T-cell (primary cell): ENCODE data around the gene PHKB. TPM values are rescaled to one million over a fixed set of nuclear protein-coding genes. Genes with fewer than 3 reads are reported as not detected.

Experiments used
- ATAC-seq, 4 experiments: fragments of 200-7000 bp in 3 of 4; fragments of 150-1000 bp in 1 of 4; cut with Tn5 transposase; replicated peaks in 1 of 4; 1 replicate in 3 of 4; 2 replicates in 1 of 4; pipeline ENCODE4 v1.10.0; 2021; ENCODE audit warnings: moderate library complexity in 3 of 4, mild to moderate bottlenecking in 2 of 4, moderate number of reproducible peaks in 1 of 4
- CTCF ChIA-PET, 2 donors: fragments of 300-600 bp; sonication (Branson Sonifier 250); formaldehyde crosslinking; loops; one replicate each; lab custom pipeline; 2022; ENCODE audit warnings: antibody characterized with exemption in 2 of 2; lab: Charles Lee
- POLR2A ChIA-PET, 2 donors: fragments of 300-600 bp; sonication (Branson Sonifier 250); formaldehyde crosslinking; loops; one replicate each; lab custom pipeline; 2022; ENCODE audit warnings: antibody characterized with exemption in 2 of 2; lab: Charles Lee
- DNase-seq, 35 experiments: peaks; one replicate each; pipeline versions ENCODE4 v3.0.0 to v3.0.0-alpha.2; 2013 to 2023
- H3K27ac ChIP-seq: one replicate; pipeline ENCODE4 v1.5.1; 2013; ENCODE audit warnings: low read length
- H3K27me3 ChIP-seq, 2 experiments: replicated peaks in 1 of 2; 1 replicate in 1 of 2; 2 replicates in 1 of 2; pipeline versions ENCODE4 v1.6.1 to v1.7.0; 2013; ENCODE audit warnings: low read length in 1 of 2, mixed read lengths in 1 of 2; ENCODE audit not compliant: control insufficient read depth in 2 of 2, insufficient read depth in 2 of 2; ENCODE audit errors: extremely low read depth in 1 of 2
- H3K36me3 ChIP-seq, 2 donors: 1 replicate in 1 of 2; 2 replicates in 1 of 2; pipeline versions ENCODE4 v1.6.1 to v1.7.0; 2013; ENCODE audit warnings: low read length in 1 of 2; ENCODE audit not compliant: control insufficient read depth in 2 of 2, insufficient read depth in 1 of 2; ENCODE audit errors: extremely low read depth in 1 of 2
- H3K4me1 ChIP-seq, 2 experiments: 1 replicate in 1 of 2; 2 replicates in 1 of 2; pipeline versions ENCODE4 v1.6.1 to v1.7.0; 2013; ENCODE audit warnings: low read length in 2 of 2, mixed read lengths in 1 of 2; ENCODE audit not compliant: insufficient read depth in 2 of 2, control insufficient read depth in 1 of 2; ENCODE audit errors: extremely low read depth in 1 of 2
- H3K4me3 ChIP-seq, 2 donors: 1 replicate in 1 of 2; 2 replicates in 1 of 2; pipeline versions ENCODE4 v1.5.1 to v1.7.0; 2013; ENCODE audit warnings: mild to moderate bottlenecking in 2 of 2, low read length in 1 of 2, moderate library complexity in 1 of 2; ENCODE audit not compliant: control insufficient read depth in 1 of 2; ENCODE audit errors: extremely low read depth in 1 of 2
- H3K9me3 ChIP-seq: 2 replicates; pipeline ENCODE4 v1.7.0; 2013
- H3K27ac Mint-ChIP-seq, 2 donors: one replicate each; pipeline ENCODE4 v1.8.0; 2020 to 2021; ENCODE audit warnings: mild to moderate bottlenecking in 2 of 2, mixed read lengths in 2 of 2
- H3K27me3 Mint-ChIP-seq, 2 donors: one replicate each; pipeline ENCODE4 v1.8.0; 2021 to 2022; ENCODE audit warnings: mixed read lengths in 2 of 2
- H3K36me3 Mint-ChIP-seq: one replicate; pipeline ENCODE4 v1.8.0; 2021; ENCODE audit warnings: mixed read lengths
- H3K4me1 Mint-ChIP-seq, 3 donors: one replicate each; pipeline ENCODE4 v1.8.0; 2020 to 2022; ENCODE audit warnings: mixed read lengths in 3 of 3, mild to moderate bottlenecking in 1 of 3
- H3K4me3 Mint-ChIP-seq, 3 donors: one replicate each; pipeline ENCODE4 v1.8.0; 2020 to 2022; ENCODE audit warnings: mild to moderate bottlenecking in 3 of 3, mixed read lengths in 3 of 3, moderate library complexity in 3 of 3
- H3K9me3 Mint-ChIP-seq, 3 donors: one replicate each; pipeline ENCODE4 v1.8.0; 2020 to 2022; ENCODE audit warnings: mixed read lengths in 3 of 3
- WGBS: methylation state at CpG from one replicate; pipeline ENCODE4 v1.1.5; 2013; ENCODE audit warnings: missing lambda C conversion rate; ENCODE audit not compliant: insufficient coverage; 5-methylcytosine and 5-hydroxymethylcytosine counted together
- total RNA-seq, 35 experiments: library from RNA in 6 of 35; stranded (reverse) in 6 of 35; fragments of 120-200 nt in 1 of 35; gene quantifications; one replicate each; pipeline versions ENCODE4 v1.2.1 to v1.2.4 and lab custom pipeline; 2013 to 2026

PHKB gene
- total RNA-seq, 5 donors from 2014 or later (not counting 1 experiment from before 2014, with no cell fraction given): 40.6 to 67.5 (median 48.8) TPM

DNA sequence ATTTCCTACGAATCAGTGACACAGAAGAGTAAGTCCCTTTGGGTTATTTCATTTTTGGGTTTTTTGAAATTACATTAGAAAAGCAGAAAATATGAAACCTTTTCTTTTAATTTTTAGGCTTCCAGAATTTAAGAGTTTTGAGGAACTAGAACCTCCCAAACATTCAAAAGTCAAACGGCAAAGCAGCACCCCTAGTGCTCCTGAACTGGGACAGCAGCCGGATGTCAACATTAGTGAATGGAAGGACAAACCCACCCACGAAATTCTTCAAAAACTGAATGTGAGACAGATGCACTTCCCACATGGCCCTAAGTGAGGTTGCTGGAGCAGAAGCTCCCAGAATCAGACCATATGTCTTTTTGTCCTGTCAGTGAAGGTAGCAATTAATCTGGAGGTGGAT is 199.4 kb downstream of the PHKB start:
- H3K27ac ChIP-seq: no peak overlapping the region
- ChIA-PET POLR2A (no interaction called here), CTCF (no interaction called here)
- no peak for ATAC-seq
- peaks cover 3 to 32% of the 10 kb centered on the region in 2 donors for H3K36me3 ChIP-seq
- H3K4me3 ChIP-seq: no peak overlapping the region
- Mint-ChIP-seq H3K4me1 (no peaks in the 10 kb centered on the region), H3K27ac (no peak overlapping the region), H3K4me3 (no peak overlapping the region), H3K9me3 (no peaks in the 10 kb centered on the region), H3K27me3 (no peaks in the 10 kb centered on the region), H3K36me3 (peaks cover 62% of the 10 kb centered on the region)
- WGBS: 100% methylated on average over 2 of the region's 4 CpGs
- no peak for DNase-seq
- no peaks in the 10 kb centered on the region for H3K9me3 ChIP-seq
- H3K4me1 ChIP-seq: no peaks in the 10 kb centered on the region
- H3K27me3 ChIP-seq: no peaks in the 10 kb centered on the region

DNA sequence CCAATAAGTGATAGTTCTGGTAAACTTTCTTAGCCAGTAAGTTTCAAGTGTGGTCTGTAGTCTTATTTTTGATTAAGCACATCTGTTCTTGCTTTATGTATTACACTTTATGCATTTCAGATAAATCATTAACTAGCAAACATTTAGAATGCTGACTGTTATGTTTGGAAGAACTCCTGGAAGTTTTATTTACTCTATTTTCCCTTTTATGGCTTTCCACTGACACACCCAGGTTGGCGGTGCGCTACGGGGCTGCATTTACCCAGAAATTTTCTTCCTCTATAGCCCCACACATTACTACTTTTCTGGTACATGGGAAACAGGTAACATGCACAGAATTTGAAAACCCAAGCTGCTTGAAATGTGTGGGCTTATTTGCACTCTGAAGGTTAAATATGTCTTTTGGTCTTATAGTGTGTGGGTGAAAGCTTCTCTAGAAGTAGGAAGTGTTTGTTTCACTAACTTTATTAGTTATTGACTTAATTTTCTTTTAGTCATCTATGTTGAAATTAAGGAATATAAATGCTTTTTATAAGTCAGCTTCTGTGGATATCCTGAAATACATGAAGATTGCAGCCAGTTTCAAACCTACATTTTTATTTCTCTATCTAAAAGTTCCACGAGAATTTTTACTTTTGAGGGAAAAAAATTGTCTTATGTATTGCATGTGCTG is 203.7 kb downstream of the PHKB start:
- H3K27me3 Mint-ChIP-seq: no peaks in the 10 kb centered on the region
- no peak overlapping the region for H3K4me3 Mint-ChIP-seq
- Histone ChIP-seq H3K36me3 (peaks cover 3 to 36% of the 10 kb centered on the region in 2 donors), H3K27me3 (no peaks in the 10 kb centered on the region), H3K4me1 (no peaks in the 10 kb centered on the region), H3K27ac (no peak overlapping the region), H3K4me3 (no peak overlapping the region), H3K9me3 (no peaks in the 10 kb centered on the region)
- no CpG with 5 or more reads among the region's 4 CpGs for WGBS
- POLR2A ChIA-PET: no interaction called here
- H3K27ac Mint-ChIP-seq: no peak overlapping the region
- no peaks in the 10 kb centered on the region for H3K9me3 Mint-ChIP-seq
- peaks cover 73% of the 10 kb centered on the region for H3K36me3 Mint-ChIP-seq
- ATAC-seq: no peak
- H3K4me1 Mint-ChIP-seq: peaks cover 0 to 4% (median 0%) of the 10 kb centered on the region in 3 donors
- no peak for DNase-seq
- CTCF ChIA-PET: no interaction called here

DNA sequence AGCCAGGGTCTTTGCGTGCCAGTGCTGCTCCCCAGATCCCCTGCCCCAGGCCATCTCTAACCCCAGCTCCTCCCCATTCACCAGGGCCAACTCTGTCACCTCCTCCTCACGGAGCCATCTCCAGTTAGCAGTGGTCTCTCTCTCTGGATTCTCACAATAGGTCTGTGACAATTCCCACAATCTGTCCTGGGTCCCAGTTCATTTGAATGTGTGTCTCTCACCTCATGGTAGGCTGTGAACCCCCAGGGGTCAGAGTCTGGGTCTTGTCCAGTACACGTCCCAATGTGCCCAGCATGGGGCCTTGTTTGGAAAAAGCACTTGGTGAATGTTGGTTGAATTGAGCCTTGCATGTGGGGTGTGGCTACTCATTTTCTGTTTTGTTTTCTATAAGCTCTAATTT is 205.3 kb downstream of the PHKB start:
- POLR2A ChIA-PET: no interaction called here
- Mint-ChIP-seq H3K27me3 (no peaks in the 10 kb centered on the region), H3K27ac (no peak overlapping the region), H3K36me3 (peaks cover 73% of the 10 kb centered on the region), H3K4me3 (no peak overlapping the region), H3K9me3 (no peaks in the 10 kb centered on the region), H3K4me1 (peaks cover 0 to 4% (median 0%) of the 10 kb centered on the region in 3 donors)
- WGBS: 90% methylated on average over 2 of the region's 3 CpGs
- no peak overlapping the region for H3K4me3 ChIP-seq
- H3K9me3 ChIP-seq: no peaks in the 10 kb centered on the region
- ATAC-seq (no peak), DNase-seq (no peak)
- peaks cover 3 to 29% of the 10 kb centered on the region in 2 donors for H3K36me3 ChIP-seq
- CTCF ChIA-PET: no interaction called here
- H3K27me3 ChIP-seq: no peaks in the 10 kb centered on the region
- no peaks in the 10 kb centered on the region for H3K4me1 ChIP-seq
- H3K27ac ChIP-seq: no peak overlapping the region

DNA sequence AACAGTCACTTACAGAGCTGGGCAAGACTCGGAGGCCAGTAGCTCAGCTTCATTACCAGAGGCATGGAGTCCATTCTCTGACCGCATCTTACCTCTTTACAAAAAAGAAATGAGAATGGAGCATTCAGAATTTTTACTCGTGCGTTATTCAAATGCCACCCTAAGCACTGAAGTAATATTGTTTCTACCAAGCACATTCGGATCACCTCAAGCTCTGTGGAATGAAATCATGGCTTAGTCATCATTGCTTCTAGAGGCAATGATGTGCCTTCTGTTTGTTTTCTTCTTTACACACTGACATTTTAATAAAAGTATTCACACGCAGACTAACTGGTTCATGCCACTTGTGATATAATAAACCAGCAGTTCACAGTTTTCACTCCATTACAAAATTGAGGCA is 206.8 kb downstream of the PHKB start:
- CTCF ChIA-PET: no interaction called here

DNA sequence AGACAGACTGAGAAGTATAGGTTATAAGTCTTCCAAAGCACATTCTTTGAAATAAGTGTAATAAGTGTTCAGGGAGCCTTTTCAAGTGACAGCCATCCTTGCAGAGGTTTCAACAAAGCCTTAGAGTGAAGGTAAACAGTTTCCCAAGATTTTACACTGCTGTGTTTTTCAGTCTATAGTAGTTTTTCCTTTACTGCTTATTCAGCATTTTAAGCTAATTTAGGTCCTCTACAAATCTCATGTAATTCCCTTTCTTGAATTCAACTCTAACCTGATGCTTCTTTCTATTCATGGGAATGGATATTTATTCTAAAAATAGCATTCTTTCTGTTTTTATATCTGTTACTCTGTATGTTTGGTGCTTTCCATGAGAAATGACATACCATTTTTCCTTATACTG is 211.3 kb downstream of the PHKB start:
- no peak for DNase-seq
- Histone ChIP-seq H3K27ac (no peak overlapping the region), H3K36me3 (peaks cover 7 to 42% of the 10 kb centered on the region in 2 donors), H3K4me1 (no peaks in the 10 kb centered on the region), H3K27me3 (no peaks in the 10 kb centered on the region), H3K9me3 (no peaks in the 10 kb centered on the region), H3K4me3 (no peak overlapping the region)
- Mint-ChIP-seq H3K4me1 (peaks cover 0 to 4% (median 0%) of the 10 kb centered on the region in 3 donors), H3K4me3 (no peak overlapping the region), H3K36me3 (peaks cover 81% of the 10 kb centered on the region), H3K27ac (no peak overlapping the region), H3K9me3 (peaks cover 2 to 7% (median 4%) of the 10 kb centered on the region in 3 donors), H3K27me3 (no peaks in the 10 kb centered on the region)
- ChIA-PET POLR2A (no interaction called here), CTCF (interaction anchor here in 1 of 2 donors (0.8 kb wide), 1 partner anchor 9 kb away, joined by 3 read pairs; no protein-coding TSS in a partner anchor)
- ATAC-seq: no peak

More for the DNA sequence above, 206.8 kb downstream of the PHKB start:
- ATAC-seq (no peak), DNase-seq (no peak)
- no peaks in the 10 kb centered on the region for H3K9me3 ChIP-seq
- H3K4me3 Mint-ChIP-seq: no peak overlapping the region
- H3K27ac ChIP-seq: no peak overlapping the region
- peaks cover 0 to 4% (median 0%) of the 10 kb centered on the region in 3 donors for H3K4me1 Mint-ChIP-seq
- no peaks in the 10 kb centered on the region for H3K27me3 Mint-ChIP-seq
- peaks cover 70% of the 10 kb centered on the region for H3K36me3 Mint-ChIP-seq
- 92% methylated on average over 2 of the region's 6 CpGs for WGBS
- no peak overlapping the region for H3K4me3 ChIP-seq
- no peaks in the 10 kb centered on the region for H3K4me1 ChIP-seq
- peaks cover 3 to 23% of the 10 kb centered on the region in 2 donors for H3K36me3 ChIP-seq
- no peaks in the 10 kb centered on the region for H3K9me3 Mint-ChIP-seq
- POLR2A ChIA-PET: no interaction called here
- H3K27me3 ChIP-seq: no peaks in the 10 kb centered on the region
- H3K27ac Mint-ChIP-seq: no peak overlapping the region

DNA sequence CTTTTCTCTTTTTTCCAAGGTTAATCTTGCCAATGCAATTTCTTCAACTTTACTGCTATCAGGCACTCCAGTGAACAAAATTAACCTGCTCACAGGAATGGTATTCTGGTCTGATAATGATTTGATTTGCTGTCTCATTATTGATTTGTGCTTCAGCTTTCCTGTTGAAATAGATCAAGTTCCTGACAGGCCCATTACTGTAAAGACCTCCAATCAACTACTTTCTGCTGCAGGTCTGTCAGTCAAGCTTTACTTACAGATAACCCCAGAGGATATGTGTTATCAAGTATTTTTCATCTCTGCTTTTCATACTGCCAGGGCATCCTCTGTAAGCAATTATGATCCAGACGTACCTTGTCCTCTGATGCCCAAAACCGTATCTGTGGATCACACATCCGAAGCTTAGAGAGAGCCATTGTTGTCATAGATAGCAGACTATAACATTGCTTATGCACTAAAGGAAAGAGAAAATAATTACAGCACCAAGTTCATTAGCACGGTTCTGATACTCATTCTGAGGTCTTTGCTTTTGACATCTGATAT is 215.6 kb downstream of the PHKB start:
- DNase-seq: no peak

More for the DNA sequence above, 215.6 kb downstream of the PHKB start:
- no peak overlapping the region for H3K4me3 Mint-ChIP-seq
- Histone ChIP-seq H3K27me3 (no peaks in the 10 kb centered on the region), H3K36me3 (peaks cover 6 to 30% of the 10 kb centered on the region in 2 donors), H3K4me3 (no peak overlapping the region), H3K4me1 (no peaks in the 10 kb centered on the region), H3K27ac (no peak overlapping the region), H3K9me3 (no peaks in the 10 kb centered on the region)
- no peaks in the 10 kb centered on the region for H3K27me3 Mint-ChIP-seq
- no CpG with 5 or more reads among the region's 4 CpGs for WGBS
- ChIA-PET POLR2A (no interaction called here), CTCF (no interaction called here)
- peaks cover 2 to 11% (median 7%) of the 10 kb centered on the region in 3 donors for H3K9me3 Mint-ChIP-seq
- H3K36me3 Mint-ChIP-seq: peaks cover 78% of the 10 kb centered on the region
- no peak for ATAC-seq
- H3K27ac Mint-ChIP-seq: no peak overlapping the region
- peaks cover 0 to 3% (median 0%) of the 10 kb centered on the region in 3 donors for H3K4me1 Mint-ChIP-seq
